IPS-20b (cell line): ENCODE data around the gene ADGRF4.

Source experiments
- H3K27ac ChIP-seq: one replicate; pipeline ENCODE4 v1.5.1; 2013; ENCODE audit warnings: low read length
- H3K27me3 ChIP-seq: 2 replicates; pipeline ENCODE4 v1.6.1; 2013; ENCODE audit warnings: mild to moderate bottlenecking, low read length, inconsistent platforms; ENCODE audit not compliant: insufficient read depth
- H3K36me3 ChIP-seq: 2 replicates; pipeline ENCODE4 v1.6.1; 2013; ENCODE audit warnings: low read depth, mild to moderate bottlenecking, inconsistent platforms, low read length, moderate library complexity; ENCODE audit not compliant: insufficient read depth
- H3K4me1 ChIP-seq: 2 replicates; pipeline ENCODE4 v1.6.1; 2013; ENCODE audit warnings: mild to moderate bottlenecking, control low read depth, inconsistent platforms, low read length, moderate library complexity; ENCODE audit not compliant: insufficient read depth
- H3K4me3 ChIP-seq: 2 replicates; pipeline ENCODE4 v1.5.1; 2013; ENCODE audit warnings: mild to moderate bottlenecking, low read length, inconsistent platforms
- H3K9ac ChIP-seq: 2 replicates; pipeline ENCODE4 v1.6.1; 2013; ENCODE audit warnings: low read depth, mild to moderate bottlenecking, inconsistent platforms, low read length, moderate library complexity
- H3K9me3 ChIP-seq: 2 replicates; pipeline ENCODE4 v1.6.1; 2013; ENCODE audit warnings: mild to moderate bottlenecking, low read depth, low read length, inconsistent platforms; ENCODE audit not compliant: insufficient read depth

The ADGRF4 gene

DNA sequence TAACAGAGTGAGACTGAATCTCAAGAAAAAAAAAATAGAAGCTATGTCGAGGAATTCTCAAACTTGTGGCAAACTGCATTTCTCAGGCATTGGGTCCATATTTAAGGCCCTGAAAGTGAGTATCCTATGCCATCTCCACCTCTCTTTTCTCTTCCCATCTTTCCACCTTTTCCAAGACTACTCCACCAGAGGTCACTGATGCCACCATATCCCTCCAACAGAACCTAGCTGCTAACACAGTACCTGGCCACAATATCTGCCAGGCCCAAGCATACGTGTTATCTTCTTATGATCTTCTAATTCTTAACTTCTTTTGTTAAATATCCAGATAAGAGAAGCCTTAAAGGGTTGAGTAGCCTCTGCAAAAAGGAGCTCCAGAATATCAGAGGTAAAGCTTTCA, 8.2 kb upstream of the ADGRF4 start:
- no peaks in the 10 kb centered on the region for H3K27me3 ChIP-seq
- no peaks in the 10 kb centered on the region for H3K9me3 ChIP-seq
- H3K4me3 ChIP-seq = no peak overlapping the region
- no peak overlapping the region for H3K9ac ChIP-seq
- no peaks in the 10 kb centered on the region for H3K36me3 ChIP-seq
- no peaks in the 10 kb centered on the region for H3K4me1 ChIP-seq
- no peak overlapping the region for H3K27ac ChIP-seq

DNA sequence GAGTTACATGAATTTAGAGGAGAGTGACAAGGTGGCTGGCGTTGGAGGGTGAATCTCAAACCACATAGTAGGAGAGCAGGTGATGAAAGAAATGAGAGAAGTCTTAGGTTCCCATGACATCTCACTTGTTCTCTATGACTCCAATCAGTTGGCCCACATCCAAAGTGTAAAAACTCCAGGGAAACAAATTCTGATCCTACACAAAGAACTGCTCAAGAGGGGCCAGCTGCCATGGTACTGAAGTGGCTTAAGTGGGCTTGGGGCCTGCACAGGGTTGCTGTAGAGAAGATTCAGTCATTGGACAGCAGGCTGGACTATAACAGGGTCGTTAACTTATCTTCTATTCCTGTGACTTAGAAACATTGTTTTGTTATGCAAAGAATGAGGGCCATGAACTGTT, 7.6 kb upstream of the ADGRF4 start:
- Histone ChIP-seq H3K36me3 (no peaks in the 10 kb centered on the region), H3K9ac (no peak overlapping the region), H3K27me3 (no peaks in the 10 kb centered on the region), H3K4me3 (no peak overlapping the region), H3K4me1 (no peaks in the 10 kb centered on the region), H3K9me3 (no peaks in the 10 kb centered on the region), H3K27ac (no peak overlapping the region)

DNA sequence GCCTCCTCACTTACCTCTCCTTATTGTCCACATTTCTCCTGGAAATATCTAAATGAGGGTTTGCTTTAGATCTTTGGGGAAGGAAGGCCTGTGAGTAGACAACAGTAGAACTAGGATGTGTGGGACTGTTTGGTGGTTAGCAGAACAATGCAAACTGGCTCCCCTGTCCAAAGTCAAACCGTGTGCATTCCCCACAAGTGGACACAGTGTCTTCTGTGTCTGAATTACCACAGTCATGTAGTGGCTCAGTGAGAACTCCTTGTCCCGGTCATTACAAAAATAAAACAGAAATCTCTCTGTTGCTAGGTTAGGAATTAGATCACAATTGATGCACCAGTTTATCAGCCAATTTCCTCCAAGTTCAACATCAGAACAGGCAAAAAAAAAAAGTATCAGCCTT, 455 bp upstream of the ADGRF4 start:
- Histone ChIP-seq H3K4me3 (no peak overlapping the region), H3K9ac (no peak overlapping the region), H3K36me3 (no peaks in the 10 kb centered on the region), H3K4me1 (no peaks in the 10 kb centered on the region; the same call in 1 of the 2 replicates), H3K9me3 (no peaks in the 10 kb centered on the region), H3K27ac (no peak overlapping the region), H3K27me3 (no peaks in the 10 kb centered on the region)

DNA sequence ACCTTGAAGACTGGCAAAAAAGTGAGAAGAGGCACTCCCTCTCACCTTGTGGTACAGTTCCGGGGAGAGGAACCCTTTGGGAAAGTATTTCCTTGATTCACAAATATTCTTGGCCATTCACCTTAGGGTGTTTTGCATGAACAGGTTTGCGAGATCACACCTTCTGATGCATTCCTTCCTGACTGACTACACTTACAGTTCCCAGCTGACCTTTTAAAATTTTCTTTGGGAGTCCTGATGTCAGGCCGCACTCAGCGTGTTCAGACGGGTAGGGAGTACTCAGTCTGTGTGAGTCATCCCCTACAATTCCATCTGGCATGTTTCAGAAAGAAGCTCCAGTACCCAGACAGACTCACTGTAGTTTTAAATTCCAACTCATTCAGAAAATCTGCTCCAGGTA, 1.7 kb downstream of the ADGRF4 start:
- H3K27me3 ChIP-seq = no peaks in the 10 kb centered on the region
- no peak overlapping the region for H3K27ac ChIP-seq
- H3K4me3 ChIP-seq = no peak overlapping the region
- H3K9me3 ChIP-seq = no peaks in the 10 kb centered on the region
- H3K9ac ChIP-seq = no peak overlapping the region
- no peaks in the 10 kb centered on the region; the same call in 1 of the 2 replicates for H3K4me1 ChIP-seq
- no peaks in the 10 kb centered on the region for H3K36me3 ChIP-seq

DNA sequence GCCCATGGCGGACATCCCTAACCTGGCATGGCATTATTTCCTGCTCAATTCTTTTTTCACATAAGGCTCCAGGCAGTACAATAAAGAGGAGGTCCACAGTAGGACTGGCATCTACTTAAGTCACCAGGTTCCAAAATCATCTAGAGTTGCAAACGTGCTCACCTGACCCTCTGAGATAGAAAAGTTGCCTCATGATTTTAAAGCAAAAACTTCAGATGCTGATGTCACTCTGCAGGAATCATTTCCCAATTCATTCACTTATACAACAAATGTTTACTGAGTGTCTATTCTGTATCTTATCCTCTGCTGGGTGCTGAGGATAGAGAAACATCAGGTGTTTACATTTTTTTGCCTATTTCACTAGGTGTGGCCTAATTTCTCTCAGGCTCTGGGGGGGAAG, 2.2 kb downstream of the ADGRF4 start:
- Histone ChIP-seq H3K9me3 (no peaks in the 10 kb centered on the region), H3K9ac (no peak overlapping the region), H3K4me1 (no peaks in the 10 kb centered on the region; the same call in 1 of the 2 replicates), H3K36me3 (no peaks in the 10 kb centered on the region), H3K4me3 (no peak overlapping the region), H3K27me3 (no peaks in the 10 kb centered on the region), H3K27ac (no peak overlapping the region)

DNA sequence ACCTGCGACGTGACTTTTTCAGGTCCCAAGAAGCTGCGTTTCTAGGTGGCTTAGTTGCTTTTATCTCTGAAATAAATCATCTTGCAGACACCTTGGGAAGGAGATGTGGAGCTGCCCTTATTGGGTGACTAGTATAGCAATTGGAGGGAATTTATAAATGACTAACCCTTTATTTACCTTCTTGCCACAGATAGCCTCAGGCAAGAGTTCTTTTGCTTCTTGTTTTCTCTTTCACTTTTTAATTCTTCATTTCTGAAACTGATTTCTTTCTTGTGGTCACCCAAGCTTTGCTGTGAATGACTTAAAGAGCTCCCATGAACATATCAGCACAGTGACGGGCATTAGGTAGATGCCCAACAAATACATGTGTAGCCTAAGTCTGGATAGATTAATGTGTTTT, 3.0 kb downstream of the ADGRF4 start:
- H3K4me3 ChIP-seq = no peak overlapping the region
- H3K27ac ChIP-seq = no peak overlapping the region
- no peaks in the 10 kb centered on the region for H3K36me3 ChIP-seq
- no peaks in the 10 kb centered on the region for H3K27me3 ChIP-seq
- no peak overlapping the region for H3K9ac ChIP-seq
- no peaks in the 10 kb centered on the region; the same call in 1 of the 2 replicates for H3K4me1 ChIP-seq
- H3K9me3 ChIP-seq = no peaks in the 10 kb centered on the region

DNA sequence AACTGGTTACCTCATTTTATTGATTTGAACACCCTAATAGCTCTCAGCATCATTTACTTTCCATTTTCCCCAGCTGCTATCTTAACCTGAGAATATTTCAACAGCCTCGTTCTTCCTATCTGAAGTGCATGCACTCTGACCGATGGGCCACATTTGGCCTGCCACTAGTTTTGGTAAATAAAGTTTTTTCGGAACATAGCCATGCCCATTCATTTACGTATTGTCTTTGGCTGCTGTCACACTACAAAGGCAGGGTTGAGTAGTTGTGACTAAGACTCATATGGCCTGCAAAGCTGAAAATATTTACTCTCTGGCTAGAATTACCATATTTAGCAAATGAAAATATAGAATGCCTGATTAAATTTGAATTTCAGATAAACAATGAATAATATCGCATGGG, 10.8 kb downstream of the ADGRF4 start:
- Histone ChIP-seq H3K36me3 (no peaks in the 10 kb centered on the region), H3K9ac (no peak overlapping the region), H3K27ac (no peak overlapping the region), H3K9me3 (no peaks in the 10 kb centered on the region), H3K4me3 (no peak overlapping the region), H3K4me1 (no peaks in the 10 kb centered on the region), H3K27me3 (no peaks in the 10 kb centered on the region)

DNA sequence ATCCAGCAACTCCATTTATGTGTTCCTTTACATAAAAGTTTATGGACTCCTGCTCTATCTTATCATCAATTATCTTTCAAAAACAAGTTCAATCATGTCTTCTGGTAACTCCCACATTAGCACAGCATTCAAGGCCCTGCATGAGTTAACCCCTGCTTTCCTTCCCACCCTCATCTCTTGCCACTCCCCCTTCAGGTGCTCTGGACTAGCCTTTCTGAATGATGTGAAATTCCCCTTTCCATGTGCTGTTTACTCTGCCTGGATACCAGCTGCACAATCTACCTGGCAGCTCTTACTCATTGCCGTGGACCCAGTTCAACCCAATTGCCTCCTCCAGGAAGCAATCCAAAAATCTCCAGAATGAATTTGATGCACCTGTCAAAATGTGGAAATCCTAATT, 11.9 kb downstream of the ADGRF4 start:
- Histone ChIP-seq H3K27ac (no peak overlapping the region), H3K4me1 (no peaks in the 10 kb centered on the region), H3K9ac (no peak overlapping the region), H3K9me3 (no peaks in the 10 kb centered on the region), H3K36me3 (no peaks in the 10 kb centered on the region), H3K27me3 (no peaks in the 10 kb centered on the region), H3K4me3 (no peak overlapping the region)

DNA sequence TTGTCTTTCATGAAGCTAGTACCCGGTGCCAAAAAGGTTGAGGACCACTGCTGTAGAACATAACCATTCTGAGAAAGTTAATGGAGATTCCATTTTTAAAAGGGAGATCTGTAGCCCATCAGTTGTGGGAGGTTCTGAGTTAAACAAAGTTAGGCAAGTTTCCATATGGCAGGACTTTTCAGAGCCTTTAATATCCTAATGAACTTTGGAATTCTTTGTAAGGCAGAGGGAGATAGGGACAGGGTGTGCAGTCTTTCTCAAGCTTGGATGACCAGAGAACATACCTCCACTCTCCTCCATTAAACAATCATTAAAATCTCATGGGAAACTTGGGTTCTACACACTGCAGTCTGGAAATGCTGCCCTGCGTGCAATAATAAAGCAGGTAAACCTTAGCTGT, 14.8 kb downstream of the ADGRF4 start:
- no peaks in the 10 kb centered on the region for H3K36me3 ChIP-seq
- no peak overlapping the region for H3K9ac ChIP-seq
- H3K4me1 ChIP-seq = no peaks in the 10 kb centered on the region
- no peaks in the 10 kb centered on the region for H3K27me3 ChIP-seq
- H3K9me3 ChIP-seq = no peaks in the 10 kb centered on the region
- H3K4me3 ChIP-seq = no peak overlapping the region
- no peak overlapping the region for H3K27ac ChIP-seq

DNA sequence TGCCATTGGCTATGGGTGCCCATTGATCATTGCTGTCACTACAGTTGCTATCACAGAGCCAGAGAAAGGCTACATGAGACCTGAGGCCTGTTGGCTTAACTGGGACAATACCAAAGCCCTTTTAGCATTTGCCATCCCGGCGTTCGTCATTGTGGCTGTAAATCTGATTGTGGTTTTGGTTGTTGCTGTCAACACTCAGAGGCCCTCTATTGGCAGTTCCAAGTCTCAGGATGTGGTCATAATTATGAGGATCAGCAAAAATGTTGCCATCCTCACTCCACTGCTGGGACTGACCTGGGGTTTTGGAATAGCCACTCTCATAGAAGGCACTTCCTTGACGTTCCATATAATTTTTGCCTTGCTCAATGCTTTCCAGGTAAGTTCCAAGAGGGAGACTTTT, 16.4 kb downstream of the ADGRF4 start:
- Histone ChIP-seq H3K27me3 (no peaks in the 10 kb centered on the region), H3K27ac (no peak overlapping the region), H3K4me3 (no peak overlapping the region), H3K36me3 (no peaks in the 10 kb centered on the region), H3K9ac (no peak overlapping the region), H3K4me1 (no peaks in the 10 kb centered on the region), H3K9me3 (no peaks in the 10 kb centered on the region)

DNA sequence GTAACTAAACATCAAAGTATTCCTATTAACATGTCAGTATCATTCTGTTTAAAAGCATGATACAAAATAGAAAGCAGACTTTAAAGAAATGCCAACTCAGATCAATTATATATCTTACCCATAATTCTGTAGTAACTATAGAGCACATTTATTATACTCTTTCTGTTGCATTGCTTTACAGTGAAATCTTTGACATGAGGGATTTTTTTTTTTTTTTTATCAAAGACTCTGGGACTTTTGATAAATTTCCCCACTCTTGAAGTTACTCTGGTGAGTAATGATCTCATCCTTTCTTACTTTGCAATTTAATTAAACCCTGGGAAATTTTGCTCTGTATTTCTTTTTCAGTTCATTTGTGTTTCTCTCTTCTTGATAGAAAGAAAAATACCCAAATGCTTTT, 17.4 kb downstream of the ADGRF4 start:
- Histone ChIP-seq H3K36me3 (no peaks in the 10 kb centered on the region), H3K9me3 (no peaks in the 10 kb centered on the region), H3K4me3 (no peak overlapping the region), H3K9ac (no peak overlapping the region), H3K27ac (no peak overlapping the region), H3K27me3 (no peaks in the 10 kb centered on the region), H3K4me1 (no peaks in the 10 kb centered on the region)

DNA sequence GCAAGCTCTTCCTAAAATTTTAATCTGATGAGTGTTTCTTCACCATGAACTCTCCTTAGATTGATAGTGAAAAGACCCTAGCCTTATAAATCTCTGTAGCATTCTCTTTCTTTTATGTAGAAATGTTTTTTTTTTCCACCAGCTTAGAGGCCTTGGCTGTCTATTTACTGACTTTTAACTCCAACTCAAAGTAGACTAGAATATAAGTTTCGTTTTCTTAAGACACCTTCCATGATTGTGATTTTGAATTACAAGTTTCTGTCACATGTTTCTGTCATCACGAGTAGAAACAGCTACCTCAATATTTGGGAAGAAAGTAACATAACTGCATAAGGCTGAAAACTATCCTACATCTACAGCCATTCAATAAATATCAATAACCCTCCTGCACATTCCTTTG, 17.8 kb downstream of the ADGRF4 start:
- Histone ChIP-seq H3K4me1 (no peaks in the 10 kb centered on the region), H3K4me3 (no peak overlapping the region), H3K27me3 (no peaks in the 10 kb centered on the region), H3K27ac (no peak overlapping the region), H3K36me3 (no peaks in the 10 kb centered on the region), H3K9ac (no peak overlapping the region), H3K9me3 (no peaks in the 10 kb centered on the region)

DNA sequence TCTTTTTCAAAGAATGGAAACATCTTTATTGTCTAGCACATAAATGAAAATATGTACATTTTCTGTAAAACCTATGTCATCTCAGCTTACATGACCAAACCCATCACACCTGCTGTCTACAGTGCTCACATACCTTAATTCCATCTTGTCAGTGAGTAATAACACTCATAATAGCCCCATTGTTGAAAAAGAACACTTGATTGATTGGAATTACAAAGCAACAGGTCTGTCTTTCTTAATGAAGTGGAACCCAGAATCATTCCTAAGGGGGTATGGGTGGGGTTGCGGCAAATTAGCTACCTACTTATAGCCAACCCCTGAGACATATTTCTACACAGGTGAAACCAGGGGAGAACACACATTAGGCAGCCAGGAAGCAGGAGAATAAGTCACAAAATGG, 20.2 kb downstream of the ADGRF4 start:
- Histone ChIP-seq H3K4me1 (no peaks in the 10 kb centered on the region), H3K9ac (no peak overlapping the region), H3K4me3 (no peak overlapping the region), H3K9me3 (no peaks in the 10 kb centered on the region), H3K36me3 (no peaks in the 10 kb centered on the region), H3K27ac (no peak overlapping the region), H3K27me3 (no peaks in the 10 kb centered on the region)
